CD1c-positive myeloid dendritic cell (primary cell): ENCODE data around the gene DPYSL3.

ENCODE experiments used
- DNase-seq: peaks from one replicate; pipeline ENCODE4 v3.0.0-alpha.2; 2016; ENCODE audit errors: extremely low spot score

DPYSL3 gene

GRCh38 chr5:147512659-147513379 lies 3.0 kb upstream of the DPYSL3 start:
- DNase-seq: no peak

GRCh38 chr5:147510885-147511284 lies 1.0 kb upstream of the DPYSL3 start:
- DNase-seq: no peak

- DNase-seq: no peak
Observed at GRCh38 chr5:147509041-147509709, 693 bp downstream of the DPYSL3 start.

GRCh38 chr5:147508711-147509040 lies 1.2 kb downstream of the DPYSL3 start:
- DNase-seq: no peak

GRCh38 chr5:147507480-147508126 lies 2.3 kb downstream of the DPYSL3 start:
- DNase-seq: no peak

GRCh38 chr5:147504535-147504934 lies 5.3 kb downstream of the DPYSL3 start:
- DNase-seq: no peak

GRCh38 chr5:147504011-147504410 lies 5.9 kb downstream of the DPYSL3 start:
- no peak for DNase-seq

GRCh38 chr5:147490989-147491388 lies 18.9 kb downstream of the DPYSL3 start:
- no peak for DNase-seq

- no peak for DNase-seq
Observed at GRCh38 chr5:147487031-147487750, 22.7 kb downstream of the DPYSL3 start.

- no peak for DNase-seq
Observed at GRCh38 chr5:147485814-147486213, 24.1 kb downstream of the DPYSL3 start.

GRCh38 chr5:147485046-147485445 lies 24.8 kb downstream of the DPYSL3 start:
- DNase-seq: no peak

- DNase-seq: no peak
Observed at GRCh38 chr5:147484708-147485020, 25.2 kb downstream of the DPYSL3 start.

GRCh38 chr5:147483961-147484707 lies 25.7 kb downstream of the DPYSL3 start:
- DNase-seq: no peak

- no peak for DNase-seq
Observed at GRCh38 chr5:147483188-147483790, 26.6 kb downstream of the DPYSL3 start.

- peak; percentile 23 for DNase-seq
Observed at GRCh38 chr5:147482706-147483180, 27.1 kb downstream of the DPYSL3 start.

- peak; percentile 71 for DNase-seq
Observed at GRCh38 chr5:147481874-147482705, 27.8 kb downstream of the DPYSL3 start.

- peak; percentile 36 for DNase-seq
Observed at GRCh38 chr5:147481376-147481775, 28.5 kb downstream of the DPYSL3 start.

GRCh38 chr5:147479949-147480348 lies 29.9 kb downstream of the DPYSL3 start:
- no peak for DNase-seq

- no peak for DNase-seq
Observed at GRCh38 chr5:147479444-147479843, 30.4 kb downstream of the DPYSL3 start.

GRCh38 chr5:147474140-147474539 lies 35.7 kb downstream of the DPYSL3 start:
- no peak for DNase-seq
